ENCODE results near the gene RNASE1.

GRCh38 chr14:20837831-20838230 lies 35.2 kb upstream of the RNASE1 start:
- TF ChIP-seq CTCF (conservative IDR thresholded peaks at IDR 0.05) (no peak), ZFX (IDR thresholded peaks at IDR 0.05) (no peak)

All from C4-2B (cell line).